H1 (cell line): Measurements from ENCODE around the gene ADGRL2. TPM values are rescaled to one million over a fixed set of nuclear protein-coding genes. Genes with fewer than 3 reads are reported as not detected.

ENCODE experiments used
- CTCF ChIA-PET: fragments of 300-600 bp; sonication (Branson Sonifier 250); formaldehyde crosslinking; loops from one replicate; lab custom pipeline; 2021; ENCODE audit not compliant: partially characterized antibody; lab: Charles Lee
- POLR2A ChIA-PET: fragments of 300-600 bp; sonication (Branson Sonifier 250); formaldehyde crosslinking; loops from one replicate; lab custom pipeline; 2021; ENCODE audit warnings: inconsistent platforms; ENCODE audit not compliant: partially characterized antibody; lab: Charles Lee
- DNase-seq, 2 experiments: peaks; one replicate each; pipeline versions ENCODE4 v3.0.0 to v3.0.0-alpha.2; 2010 to 2022; ENCODE audit warnings: low spot score in 2 of 2, low read depth in 1 of 2, mixed read lengths in 1 of 2
- FAIRE-seq: peaks from 2 replicates; lab custom pipeline; 2011; peaks lifted over from hg19 to GRCh38; lab: Jason Lieb, UNC
- H2AFZ ChIP-seq: 2 replicates; pipeline ENCODE4 v1.8.1; 2012; ENCODE audit warnings: low read length, inconsistent platforms
- H2AK5ac ChIP-seq: 2 replicates; pipeline ENCODE4 v1.6.1; 2013; ENCODE audit warnings: low read depth, low read length
- H2BK120ac ChIP-seq: replicated peaks from 2 replicates; pipeline ENCODE3; 2013; ENCODE audit warnings: low read depth, low read length, inconsistent platforms
- H2BK12ac ChIP-seq: 2 replicates; pipeline ENCODE4 v1.6.1; 2013; ENCODE audit warnings: low read depth, low read length
- H2BK15ac ChIP-seq: 2 replicates; pipeline ENCODE4 v1.6.1; 2013; ENCODE audit warnings: low read length
- H2BK20ac ChIP-seq: 2 replicates; pipeline ENCODE4 v1.6.1; 2013; ENCODE audit warnings: low read length
- H2BK5ac ChIP-seq: 2 replicates; pipeline ENCODE4 v1.6.1; 2013; ENCODE audit warnings: low read depth, low read length
- H3K14ac ChIP-seq: 2 replicates; pipeline ENCODE4 v1.6.1; 2013; ENCODE audit warnings: inconsistent platforms; ENCODE audit not compliant: insufficient read length
- H3K18ac ChIP-seq: 2 replicates; pipeline ENCODE4 v1.6.1; 2013; ENCODE audit warnings: low read length; ENCODE audit errors: extremely low read depth
- H3K23ac ChIP-seq: 2 replicates; pipeline ENCODE4 v1.6.1; 2013; ENCODE audit warnings: inconsistent platforms; ENCODE audit not compliant: insufficient read length
- H3K23me2 ChIP-seq: 2 replicates; pipeline ENCODE4 v1.6.1; 2013; ENCODE audit warnings: low read depth, low read length
- H3K27ac ChIP-seq: 2 replicates; pipeline ENCODE4 v1.6.1; 2011; ENCODE audit warnings: low read depth, low read length, inconsistent platforms
- H3K27me3 ChIP-seq, 4 experiments: replicated peaks in 1 of 4; 1 replicate in 1 of 4; 2 replicates in 3 of 4; pipeline versions ENCODE4 v1.6.1 to v1.8.1; 2011 to 2013; ENCODE audit warnings: low read length in 3 of 4, mild to moderate bottlenecking in 3 of 4, inconsistent platforms in 2 of 4, mixed read lengths in 2 of 4, moderate library complexity in 1 of 4; ENCODE audit not compliant: control insufficient read depth in 3 of 4, insufficient read depth in 3 of 4; ENCODE audit errors: extremely low read depth in 1 of 4
- H3K36me3 ChIP-seq, 4 experiments: 2 replicates each; pipeline versions ENCODE4 v1.6.1 to v1.8.1; 2011 to 2013; ENCODE audit warnings: mild to moderate bottlenecking in 4 of 4, low read length in 3 of 4, moderate library complexity in 2 of 4, control low read depth in 1 of 4, inconsistent platforms in 1 of 4; ENCODE audit not compliant: insufficient read depth in 4 of 4, control insufficient read depth in 2 of 4
- H3K4ac ChIP-seq: replicated peaks from 2 replicates; pipeline ENCODE3; 2013; ENCODE audit warnings: low read length, low read depth, mixed read lengths, inconsistent platforms; ENCODE audit not compliant: insufficient read length
- H3K4me1 ChIP-seq, 4 experiments: replicated peaks in 1 of 4; 1 replicate in 1 of 4; 2 replicates in 3 of 4; pipeline versions ENCODE4 v1.6.1 to v1.8.1; 2011 to 2013; ENCODE audit warnings: low read length in 3 of 4, inconsistent platforms in 2 of 4, mixed read lengths in 1 of 4; ENCODE audit not compliant: insufficient read depth in 4 of 4, control insufficient read depth in 3 of 4
- H3K4me2 ChIP-seq, 2 experiments: 2 replicates each; pipeline versions ENCODE4 v1.6.1 to v1.8.1; 2011 to 2013; ENCODE audit warnings: low read depth in 2 of 2, low read length in 2 of 2, control low read depth in 1 of 2, inconsistent platforms in 1 of 2, mild to moderate bottlenecking in 1 of 2; ENCODE audit not compliant: insufficient read depth in 1 of 2
- H3K4me3 ChIP-seq, 4 experiments: fragments of 200-600, 300-600 bp in 1 of 4; sonication (generic), shearing (Covaris generic), sonication (Bioruptor Twin) in 1 of 4; 2 replicates each; pipeline versions ENCODE4 v1.5.1 to v1.8.1; 2011 to 2016; ENCODE audit warnings: low read length in 4 of 4, low read depth in 3 of 4, control low read depth in 2 of 4, inconsistent platforms in 2 of 4, mild to moderate bottlenecking in 2 of 4, mixed read lengths in 1 of 4, moderate library complexity in 1 of 4; ENCODE audit not compliant: insufficient read depth in 2 of 4; ENCODE audit errors: extremely low read depth in 1 of 4
- H3K56ac ChIP-seq: replicated peaks from 2 replicates; pipeline ENCODE3; 2013; ENCODE audit warnings: low read depth, mild to moderate bottlenecking, mixed read lengths, low read length, inconsistent platforms; ENCODE audit not compliant: insufficient read length
- H3K79me1 ChIP-seq: 2 replicates; pipeline ENCODE4 v1.6.1; 2013; ENCODE audit warnings: low read depth, low read length, control low read depth
- H3K79me2 ChIP-seq, 2 experiments: 2 replicates each; pipeline versions ENCODE4 v1.6.1 to v1.8.1; 2012 to 2013; ENCODE audit warnings: low read length in 2 of 2, mild to moderate bottlenecking in 2 of 2, inconsistent platforms in 1 of 2; ENCODE audit not compliant: insufficient read depth in 2 of 2, control insufficient read depth in 1 of 2
- H3K9ac ChIP-seq, 4 experiments: replicated peaks in 1 of 4; 1 replicate in 1 of 4; 2 replicates in 3 of 4; pipeline versions ENCODE4 v1.6.1 to v1.8.1; 2011 to 2013; ENCODE audit warnings: low read depth in 3 of 4, low read length in 3 of 4, control low read depth in 2 of 4, mild to moderate bottlenecking in 2 of 4, moderate library complexity in 2 of 4, inconsistent platforms in 1 of 4; ENCODE audit errors: extremely low read depth in 1 of 4
- H3K9me3 ChIP-seq, 2 experiments: 2 replicates each; pipeline versions ENCODE4 v1.6.1 to v1.8.1; 2012 to 2013; ENCODE audit warnings: mild to moderate bottlenecking in 2 of 2, moderate library complexity in 2 of 2, control low read depth in 1 of 2, inconsistent platforms in 1 of 2, low read depth in 1 of 2, low read length in 1 of 2, mixed read lengths in 1 of 2; ENCODE audit not compliant: insufficient read depth in 2 of 2
- H4K20me1 ChIP-seq, 2 experiments: replicated peaks in 1 of 2; 2 replicates each; pipeline versions ENCODE3 to v1.8.1; 2011 to 2013; ENCODE audit warnings: inconsistent platforms in 2 of 2, low read length in 2 of 2, mild to moderate bottlenecking in 1 of 2; ENCODE audit not compliant: insufficient read depth in 2 of 2, control insufficient read depth in 1 of 2
- H4K5ac ChIP-seq: 2 replicates; pipeline ENCODE4 v1.6.1; 2013; ENCODE audit warnings: low read length, low read depth, mixed read lengths, inconsistent platforms; ENCODE audit not compliant: insufficient read length
- H4K8ac ChIP-seq: 2 replicates; pipeline ENCODE4 v1.8.0; 2013; ENCODE audit warnings: mild to moderate bottlenecking, moderate library complexity, low read length, inconsistent platforms; ENCODE audit not compliant: insufficient read depth; ENCODE audit errors: extremely low read depth
- H4K91ac ChIP-seq: replicated peaks from 2 replicates; pipeline ENCODE3; 2013; ENCODE audit warnings: low read length, mixed read lengths, inconsistent platforms; ENCODE audit not compliant: insufficient read length
- SUZ12 ChIP-seq: fragments of 200-600 bp; sonication (generic); IDR thresholded peaks from 2 replicates; pipeline ENCODE4 v1.6.1; 2012; ENCODE audit warnings: mild to moderate bottlenecking, inconsistent platforms, low read length, moderate library complexity, mixed read lengths
- ZNF274 ChIP-seq: IDR thresholded peaks from 2 replicates; pipeline ENCODE4 v1.7.0; 2012; ENCODE audit warnings: low read length, borderline replicate concordance; ENCODE audit errors: extremely low read depth
- WGBS, 2 experiments: shearing (Covaris generic) in 1 of 2; methylation state at CpG; one replicate each; pipeline versions ENCODE4 v1.1.6 to v1.1.7; 2013 to 2015; ENCODE audit warnings: low lambda C conversion rate in 2 of 2, mixed read lengths in 2 of 2, inconsistent platforms in 1 of 2, low coverage in 1 of 2, missing lambda C conversion rate in 1 of 2; ENCODE audit not compliant: insufficient replicate concordance in 2 of 2, insufficient coverage in 1 of 2, insufficient read length in 1 of 2; ENCODE audit errors: extremely low coverage in 1 of 2, missing lambda C conversion rate in 1 of 2; 5-methylcytosine and 5-hydroxymethylcytosine counted together
- polyA plus RNA-seq, 7 experiments: library from polyadenylated mRNA; depleted of rRNA in 3 of 7; stranded (reverse) in 5 of 7; unstranded in 2 of 7; fragments of >200 nt in 5 of 7; fragments of 200-250 nt in 2 of 7; gene quantifications; 1 replicate in 5 of 7; 2 replicates in 1 of 7; 4 replicates in 1 of 7; pipeline versions ENCODE4 v1.2.1 to v1.2.3, GENCODE V29; 2011 to 2013; ENCODE audit warnings: missing spikeins in 2 of 7, mixed read lengths in 2 of 7
- total RNA-seq: library from RNA; stranded (reverse); fragmentation: NEBNext Ultra II Directional; extraction: Animal tissue kit (Norgen Biotek cat#: 25700); gene quantifications from 2 replicates; pipeline ENCODE4 v1.2.1, GENCODE V29; 2021

ADGRL2 gene
- total and polyA plus RNA-seq, 2 of the 8 experiments (the other 6 are each of a cell fraction or from before 2014, with no cell fraction given), result 113 to 124 TPM

- Histone ChIP-seq H3K79me1 (no peaks in the 10 kb centered on the region), H2BK120ac (no peak overlapping the region), H2BK12ac (no peak overlapping the region), H3K23ac (no peak overlapping the region), H3K18ac (no peak overlapping the region), H2AK5ac (no peak overlapping the region), H2BK5ac (no peak overlapping the region), H3K4ac (no peak overlapping the region), H3K4me2 (peak overlapping the region; percentile 72 to 89; a peak in 3 of 4 replicates), H3K23me2 (peaks cover 18% of the 10 kb centered on the region), H4K20me1 (peaks cover 7 to 15% of the 10 kb centered on the region in 2 experiments), H3K4me1 (peaks cover 3 to 6% (median 5%) of the 10 kb centered on the region in 4 experiments; a peak in 5 of 7 replicates), H3K9ac (no peak overlapping the region; a peak in 1 of 7 replicates), H3K79me2 (peaks cover 5 to 84% of the 10 kb centered on the region in 2 experiments), H4K91ac (no peak overlapping the region), H4K5ac (no peak overlapping the region), H3K27ac (no peak overlapping the region), H3K9me3 (no peaks in the 10 kb centered on the region), H2AFZ (no peak overlapping the region), H3K36me3 (no peaks in the 10 kb centered on the region), H3K4me3 (peak overlapping the region; percentile 65 to 99 (median 92))
- POLR2A ChIA-PET, result interaction anchor here (0.6 to 1.6 kb wide), 2 partner anchors 16 to 1089 kb away, joined by 3 read pairs; no protein-coding TSS in a partner anchor
- DNase-seq (no peak), FAIRE-seq (peak; percentile 75)
- CTCF ChIA-PET, result interaction anchor here (1.3 kb wide), 1 partner anchor 23 kb away, joined by 5 read pairs; no protein-coding TSS in a partner anchor
- TF ChIP-seq SUZ12 (no peak), ZNF274 (peak; percentile 14; the same call in 1 of the 2 replicates)
- TF ChIP-seq, all 59 proteins: peak for 1
- Histone ChIP-seq H3K14ac (no peak overlapping the region), H2BK15ac (no peak overlapping the region), H2BK20ac (no peak overlapping the region), H3K27me3 (no peaks in the 10 kb centered on the region), H4K8ac (no peak overlapping the region), H3K56ac (no peak overlapping the region)
- WGBS, 2 experiments, result 2% methylated on average over 2 of the region's 2 CpGs; no CpG with 5 or more reads in 1 of the 2 experiments
Observed at GRCh38 chr1:81804312-81804711, 3.6 kb downstream of the ADGRL2 start.
